BJ (cell line): ENCODE data around the gene TTLL5. TPM values are rescaled to one million over a fixed set of nuclear protein-coding genes. Genes with fewer than 3 reads are reported as not detected.
A peak's percentile ranks its signal among the peaks of the same experiment; 100 is the strongest.

Experiments used
- CTCF ChIA-PET: fragments of 350-600 bp; formaldehyde crosslinking; extraction: SDS; loops from one replicate; lab custom pipeline; 2021; ENCODE audit warnings: antibody characterized with exemption, inconsistent platforms; lab: Yijun Ruan, JAX
- POLR2A ChIA-PET: fragments of 300-600 bp; sonication (Branson Sonifier 250); formaldehyde crosslinking; extraction: SDS; loops from one replicate; lab custom pipeline; 2021; ENCODE audit warnings: antibody characterized with exemption; lab: Charles Lee
- DNase-seq: peaks from one replicate; pipeline ENCODE4 v3.0.0-alpha.2; 2011; ENCODE audit warnings: low read depth
- H3K27me3 ChIP-seq: 2 replicates; pipeline ENCODE4 v1.6.0; 2011; ENCODE audit warnings: low read length; ENCODE audit not compliant: control insufficient read depth, insufficient read depth
- H3K36me3 ChIP-seq: 2 replicates; pipeline ENCODE4 v1.5.1; 2011; ENCODE audit warnings: low read length; ENCODE audit not compliant: control insufficient read depth, insufficient read depth
- H3K4me3 ChIP-seq: 2 replicates; pipeline ENCODE4 v1.5.1; 2011; ENCODE audit warnings: low read depth, mild to moderate bottlenecking, control low read depth, low read length
- polyA plus RNA-seq: library from polyadenylated mRNA; depleted of rRNA; stranded (reverse); fragments of >200 nt; gene quantifications from 2 replicates; pipeline ENCODE4 v1.2.3, GENCODE V29; 2011
- TF ChIP-seq, protein P1 (sequence below): IDR thresholded peaks from 2 replicates; pipeline ENCODE4 v1.5.1; 2011; ENCODE audit warnings: low read depth, mild to moderate bottlenecking, control low read depth, inconsistent platforms, low read length, moderate library complexity; ENCODE audit not compliant: insufficient read depth

TTLL5 gene
- polyA plus RNA-seq, 1 experiment: 9.9 TPM

DNA sequence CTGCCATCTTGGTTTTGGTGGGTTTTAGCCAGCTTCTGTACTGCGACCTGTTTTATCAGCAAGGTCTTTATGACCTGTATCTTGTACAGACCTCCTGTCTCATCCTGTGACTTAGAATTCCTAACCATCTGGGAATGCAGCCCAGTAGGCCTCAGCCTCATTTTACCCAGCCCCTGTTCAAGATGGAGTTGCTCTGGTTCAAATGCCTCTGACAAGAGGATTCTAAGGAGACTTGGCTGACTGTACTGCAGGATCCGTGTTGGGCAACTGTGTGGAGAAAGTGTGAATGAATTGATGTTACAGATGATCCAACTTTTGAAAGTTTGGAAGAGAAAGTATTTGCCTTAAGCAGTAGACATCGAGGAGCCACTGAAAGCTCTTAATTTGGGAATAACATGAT is 91.0 kb downstream of the TTLL5 start:
- CTCF ChIA-PET: interaction anchor here (0.6 to 1.4 kb wide), 2 partner anchors 13 to 231 kb away, joined by 3 read pairs; no protein-coding TSS in a partner anchor
- DNase-seq: no peak
- TF ChIP-seq, protein P1, sequence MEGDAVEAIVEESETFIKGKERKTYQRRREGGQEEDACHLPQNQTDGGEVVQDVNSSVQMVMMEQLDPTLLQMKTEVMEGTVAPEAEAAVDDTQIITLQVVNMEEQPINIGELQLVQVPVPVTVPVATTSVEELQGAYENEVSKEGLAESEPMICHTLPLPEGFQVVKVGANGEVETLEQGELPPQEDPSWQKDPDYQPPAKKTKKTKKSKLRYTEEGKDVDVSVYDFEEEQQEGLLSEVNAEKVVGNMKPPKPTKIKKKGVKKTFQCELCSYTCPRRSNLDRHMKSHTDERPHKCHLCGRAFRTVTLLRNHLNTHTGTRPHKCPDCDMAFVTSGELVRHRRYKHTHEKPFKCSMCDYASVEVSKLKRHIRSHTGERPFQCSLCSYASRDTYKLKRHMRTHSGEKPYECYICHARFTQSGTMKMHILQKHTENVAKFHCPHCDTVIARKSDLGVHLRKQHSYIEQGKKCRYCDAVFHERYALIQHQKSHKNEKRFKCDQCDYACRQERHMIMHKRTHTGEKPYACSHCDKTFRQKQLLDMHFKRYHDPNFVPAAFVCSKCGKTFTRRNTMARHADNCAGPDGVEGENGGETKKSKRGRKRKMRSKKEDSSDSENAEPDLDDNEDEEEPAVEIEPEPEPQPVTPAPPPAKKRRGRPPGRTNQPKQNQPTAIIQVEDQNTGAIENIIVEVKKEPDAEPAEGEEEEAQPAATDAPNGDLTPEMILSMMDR: no peak

DNA sequence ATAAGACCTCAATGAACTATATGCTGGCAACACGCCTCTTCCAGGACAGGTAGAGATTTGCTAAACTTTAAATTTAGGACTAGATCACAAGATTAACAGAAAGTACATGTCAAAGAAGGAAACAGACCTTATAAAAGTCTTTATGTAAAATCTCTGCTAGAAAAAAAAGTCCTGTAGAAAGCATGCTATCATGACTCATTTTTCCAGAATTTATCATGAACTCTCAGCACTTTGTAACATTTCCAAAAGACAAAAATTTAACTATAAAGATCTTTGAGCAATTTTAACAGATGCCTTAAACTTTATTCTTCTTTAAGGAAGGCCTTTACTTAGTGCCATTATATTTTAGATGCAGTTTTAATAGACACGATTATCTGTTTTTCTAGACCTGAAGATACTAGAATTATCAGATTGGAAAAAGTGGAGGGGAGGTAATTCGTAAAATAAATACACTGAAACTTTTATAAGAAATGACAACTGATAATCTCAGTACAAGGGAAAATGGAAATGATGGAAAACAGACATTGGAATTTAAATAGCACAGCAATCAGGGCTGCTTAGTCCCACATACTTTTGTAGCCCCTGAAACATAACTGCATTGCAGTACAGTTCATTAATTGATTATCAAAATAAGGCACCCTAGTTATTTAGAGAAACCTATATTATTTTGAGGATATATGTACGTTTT is 92.0 kb downstream of the TTLL5 start:
- TF ChIP-seq, protein P1: no peak
- DNase-seq: peak; percentile 13
- POLR2A ChIA-PET: no interaction called here

More for the DNA sequence above, 91.0 kb downstream of the TTLL5 start:
- H3K27me3 ChIP-seq: no peaks in the 10 kb centered on the region
- POLR2A ChIA-PET: no interaction called here
- H3K4me3 ChIP-seq: no peak overlapping the region
- H3K36me3 ChIP-seq: no peaks in the 10 kb centered on the region; the same call in 1 of the 2 replicates

DNA sequence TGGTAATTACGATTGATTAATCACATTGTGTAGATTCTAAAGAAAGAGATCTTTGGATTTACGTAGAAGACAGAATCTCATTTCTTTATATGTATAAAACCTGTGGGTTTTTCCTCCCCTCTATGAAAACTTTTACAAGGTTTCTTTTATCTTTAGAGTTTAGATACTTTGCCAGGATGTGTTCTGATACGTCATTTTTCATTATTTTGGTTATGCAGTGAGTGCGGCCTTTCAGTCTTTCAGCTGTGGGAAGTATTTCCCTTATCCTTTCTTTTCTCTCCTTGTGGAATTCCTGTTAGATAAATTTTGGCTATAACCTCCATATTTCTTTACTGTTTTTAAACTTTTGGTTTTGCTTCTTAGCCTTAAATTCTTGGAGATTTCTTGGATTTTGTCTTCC is 92.7 kb downstream of the TTLL5 start:
- TF ChIP-seq, protein P1: no peak
- H3K36me3 ChIP-seq: no peaks in the 10 kb centered on the region; the same call in 1 of the 2 replicates
- no peak overlapping the region for H3K4me3 ChIP-seq
- no peaks in the 10 kb centered on the region for H3K27me3 ChIP-seq
- ChIA-PET POLR2A (no interaction called here), CTCF (no interaction called here)
- no peak for DNase-seq

More for the DNA sequence above, 92.0 kb downstream of the TTLL5 start:
- CTCF ChIA-PET: interaction anchor here (1.4 kb wide), 1 partner anchor 230 kb away, joined by 3 read pairs; no protein-coding TSS in a partner anchor
- H3K36me3 ChIP-seq: no peaks in the 10 kb centered on the region; the same call in 1 of the 2 replicates
- H3K27me3 ChIP-seq: no peaks in the 10 kb centered on the region
- H3K4me3 ChIP-seq: no peak overlapping the region

DNA sequence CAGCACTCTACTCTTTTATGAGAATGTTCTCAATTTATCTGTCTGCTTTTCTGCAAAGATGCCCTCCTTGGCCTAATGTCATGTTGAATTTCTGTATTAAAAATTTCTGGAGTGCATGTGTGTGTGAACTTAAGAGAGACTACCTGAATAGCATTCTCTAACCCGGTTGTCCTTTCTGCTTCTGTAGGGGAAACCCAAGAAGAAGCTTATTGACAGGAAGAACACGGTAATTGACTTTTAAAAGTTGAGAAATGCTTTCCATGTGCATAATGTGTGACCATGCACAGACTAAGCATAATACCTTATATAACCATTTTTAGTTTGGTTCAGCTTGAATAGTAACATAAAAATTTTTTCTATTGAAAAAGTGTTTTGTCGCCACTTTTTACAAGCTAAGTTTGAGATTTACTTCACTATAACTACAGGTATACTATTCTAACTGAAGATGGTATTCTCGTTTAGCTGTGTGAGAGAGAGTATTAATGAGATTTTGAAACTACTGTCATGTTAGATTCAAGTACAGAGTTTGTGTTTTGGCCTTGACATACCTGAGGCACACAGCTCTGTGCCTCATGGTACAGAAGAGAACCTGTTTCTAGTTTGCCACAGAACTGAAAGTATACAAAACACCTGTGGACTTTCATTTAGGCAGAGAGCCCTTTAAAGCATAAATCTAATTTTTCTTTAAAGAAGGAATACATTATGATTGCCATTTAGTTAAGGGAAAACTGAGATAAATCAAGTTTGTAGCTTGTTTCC is 96.8 kb downstream of the TTLL5 start:
- TF ChIP-seq, protein P1: no peak
- Histone ChIP-seq H3K4me3 (no peak overlapping the region), H3K36me3 (no peaks in the 10 kb centered on the region; the same call in 1 of the 2 replicates), H3K27me3 (no peaks in the 10 kb centered on the region)
- no peak for DNase-seq
- POLR2A ChIA-PET: interaction anchor here (0.6 kb wide), 1 partner anchor 36 kb away, joined by 3 read pairs; no protein-coding TSS in a partner anchor
- CTCF ChIA-PET: interaction anchor here (1.2 to 1.4 kb wide), 3 partner anchors 45 to 149 kb away, joined by 3 to 4 read pairs (median 3); no protein-coding TSS in a partner anchor

DNA sequence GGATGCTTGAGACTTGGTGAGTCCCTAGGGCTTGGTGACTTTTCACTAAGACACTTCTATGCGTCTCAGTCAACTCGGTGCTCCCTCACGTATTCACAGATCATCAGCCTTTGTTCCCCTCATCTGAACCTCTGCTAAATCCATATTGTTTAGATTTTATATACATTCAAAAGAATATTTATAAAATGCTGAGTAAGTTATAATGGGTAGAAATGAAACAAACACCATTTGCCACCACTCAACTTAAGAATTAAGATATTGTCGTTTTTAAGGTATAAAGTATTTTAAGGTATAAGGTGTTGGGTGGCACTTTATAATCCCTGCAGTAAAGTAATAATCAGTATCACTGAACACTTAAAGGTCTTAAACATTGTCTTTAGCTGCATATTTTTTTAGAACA is 103.0 kb downstream of the TTLL5 start:
- H3K4me3 ChIP-seq: no peak overlapping the region
- DNase-seq: no peak
- TF ChIP-seq, protein P1: no peak
- H3K27me3 ChIP-seq: no peaks in the 10 kb centered on the region
- CTCF ChIA-PET: interaction anchor here (0.8 kb wide), 1 partner anchor 53 kb away, joined by 3 read pairs; no protein-coding TSS in a partner anchor
- H3K36me3 ChIP-seq: peaks cover 1% of the 10 kb centered on the region; the same call in 1 of the 2 replicates
- POLR2A ChIA-PET: no interaction called here
